Esophagus squamous epithelium (tissue), 4 donors: Measurements from ENCODE around the gene SLC8A2.
"Not testable (repeated sequence)": the region's sequence is repeated elsewhere in the genome, so short reads cannot be mapped to it uniquely, and the experiment has no call there.

Experiments used
- CTCF ChIP-seq, 6 experiments: fragments of 450-650 bp in 4 of 6; fragments of 200-600 bp in 2 of 6; sonication (generic) in 2 of 6; IDR thresholded peaks; one replicate each; pipeline ENCODE4 v1.5.1; 2016 to 2019; ENCODE audit warnings: antibody characterized with exemption in 6 of 6, mild to moderate bottlenecking in 4 of 6, moderate library complexity in 4 of 6
- POLR2A ChIP-seq, 4 donors: fragments of 450-650 bp; IDR thresholded peaks; one replicate each; pipeline ENCODE4 v1.6.1; 2017; ENCODE audit warnings: antibody characterized with exemption in 4 of 4, mild to moderate bottlenecking in 4 of 4, moderate library complexity in 3 of 4

- TF ChIP-seq CTCF, POLR2A (IDR thresholded peaks at IDR 0.05): not testable (repeated sequence)
Observed at GRCh38 chr19:47388721-47389120, 83.0 kb downstream of the SLC8A2 start.
